Measurements from ENCODE around the gene VPS11. TPM values are rescaled to one million over a fixed set of nuclear protein-coding genes. Genes with fewer than 3 reads are reported as not detected.

The VPS11 gene
- polyA plus RNA-seq, 1 donor from 2014 or later, result 24.8 TPM

- no peaks in the 10 kb centered on the region for H4K20me1 ChIP-seq (ENCODE audit: insufficient read depth)
- no peaks in the 10 kb centered on the region for H3K9me3 ChIP-seq (ENCODE audit: low read length)
- TF ChIP-seq SMC3 (conservative IDR thresholded peaks at IDR 0.05; ENCODE audit: poor library complexity) (no peak), POLR2AphosphoS5 (IDR thresholded peaks at IDR 0.05) (no peak), CTCF (IDR thresholded peaks at IDR 0.05; ENCODE audit: poor library complexity, severe bottlenecking) (no peak), RAD21 (conservative IDR thresholded peaks at IDR 0.05) (no peak), EP300 (conservative IDR thresholded peaks at IDR 0.05; ENCODE audit: poor library complexity, severe bottlenecking) (no peak), MXI1 (conservative IDR thresholded peaks at IDR 0.05; ENCODE audit: poor library complexity, severe bottlenecking) (no peak), REST (IDR thresholded peaks at IDR 0.05; ENCODE audit: borderline replicate concordance) (no peak), EZH2 (IDR thresholded peaks at IDR 0.05; ENCODE audit: borderline replicate concordance, insufficient read depth, low read length, poor library complexity, severe bottlenecking) (no peak), TAF1 (IDR thresholded peaks at IDR 0.05; ENCODE audit: low read depth) (no peak)
- H3K36me3 ChIP-seq (ENCODE audit: insufficient read depth, low read length), result no peaks in the 10 kb centered on the region
- H3K9me2 ChIP-seq (ENCODE audit: insufficient read depth, low read length), result no peaks in the 10 kb centered on the region
- H3K27me3 ChIP-seq (ENCODE audit: insufficient read depth, low read depth, low read length), result no peaks in the 10 kb centered on the region
- H3K79me2 ChIP-seq (replicated peaks; ENCODE audit: insufficient read depth, low read length), result peaks cover 15% of the 10 kb centered on the region
- H2AFZ ChIP-seq (ENCODE audit: low read depth, low read length), result no peak overlapping the region
- H3K4me3 ChIP-seq (ENCODE audit: low read length), result no peak overlapping the region
- H3K4me2 ChIP-seq (ENCODE audit: low read length), result no peak overlapping the region
- no peaks in the 10 kb centered on the region for H3F3A ChIP-seq (ENCODE audit: insufficient read depth, low read length, poor library complexity, severe bottlenecking)
- no peak overlapping the region for H3K27ac ChIP-seq (ENCODE audit: low read length)
- H3K9ac ChIP-seq (ENCODE audit: low read length), result no peak overlapping the region
Measured at GRCh38 chr11:119025978-119026766, 41.4 kb upstream of the VPS11 start.

GRCh38 chr11:119026970-119027369 is 40.6 kb upstream of the VPS11 start:
- H2AFZ ChIP-seq (ENCODE audit: low read depth, low read length), result no peak overlapping the region
- TF ChIP-seq CTCF (IDR thresholded peaks at IDR 0.05; ENCODE audit: poor library complexity, severe bottlenecking) (no peak), EZH2 (IDR thresholded peaks at IDR 0.05; ENCODE audit: borderline replicate concordance, insufficient read depth, low read length, poor library complexity, severe bottlenecking) (no peak), SMC3 (conservative IDR thresholded peaks at IDR 0.05; ENCODE audit: poor library complexity) (no peak), MXI1 (conservative IDR thresholded peaks at IDR 0.05; ENCODE audit: poor library complexity, severe bottlenecking) (no peak), EP300 (conservative IDR thresholded peaks at IDR 0.05; ENCODE audit: poor library complexity, severe bottlenecking) (no peak), REST (IDR thresholded peaks at IDR 0.05; ENCODE audit: borderline replicate concordance) (no peak), POLR2AphosphoS5 (IDR thresholded peaks at IDR 0.05) (no peak), RAD21 (conservative IDR thresholded peaks at IDR 0.05) (no peak), TAF1 (IDR thresholded peaks at IDR 0.05; ENCODE audit: low read depth) (no peak)
- H3K9me3 ChIP-seq (ENCODE audit: low read length), result no peaks in the 10 kb centered on the region
- no peaks in the 10 kb centered on the region for H3K9me2 ChIP-seq (ENCODE audit: insufficient read depth, low read length)
- H3K36me3 ChIP-seq (ENCODE audit: insufficient read depth, low read length), result no peaks in the 10 kb centered on the region
- no peak overlapping the region for H3K4me2 ChIP-seq (ENCODE audit: low read length)
- no peak overlapping the region for H3K27ac ChIP-seq (ENCODE audit: low read length)
- no peaks in the 10 kb centered on the region for H4K20me1 ChIP-seq (ENCODE audit: insufficient read depth)
- H3F3A ChIP-seq (ENCODE audit: insufficient read depth, low read length, poor library complexity, severe bottlenecking), result no peaks in the 10 kb centered on the region
- no peak overlapping the region for H3K9ac ChIP-seq (ENCODE audit: low read length)
- H3K79me2 ChIP-seq (replicated peaks; ENCODE audit: insufficient read depth, low read length), result peaks cover 9% of the 10 kb centered on the region
- H3K4me3 ChIP-seq (ENCODE audit: low read length), result no peak overlapping the region
- no peaks in the 10 kb centered on the region for H3K27me3 ChIP-seq (ENCODE audit: insufficient read depth, low read depth, low read length)

Measured in neural cell (in vitro differentiated cells).